PC-3 (cell line): ENCODE data around the gene RASSF4. TPM values are rescaled to one million over a fixed set of nuclear protein-coding genes. Genes with fewer than 3 reads are reported as not detected.

Source experiments
- ATAC-seq: fragments of 200-7000 bp; cut with Tn5 transposase; 2 replicates; pipeline ENCODE4 v1.9.1; 2020; ENCODE audit warnings: mild to moderate bottlenecking, moderate library complexity
- BruUV-seq: library from RNA; stranded (reverse); fragments of 400-500 nt; replicated peaks from 2 replicates; lab custom pipeline; 2021; lab: Mats Ljungman, UMichigan
- CTCF ChIA-PET: fragments of 300-600 bp; sonication (Branson Sonifier 250); formaldehyde crosslinking; loops from one replicate; lab custom pipeline; 2022; ENCODE audit warnings: antibody characterized with exemption; lab: Charles Lee
- POLR2A ChIA-PET: fragments of 300-600 bp; sonication (Branson Sonifier 250); formaldehyde crosslinking; loops from one replicate; lab custom pipeline; 2022; ENCODE audit warnings: antibody characterized with exemption; ENCODE audit not compliant: unreplicated experiment; lab: Charles Lee
- DNase-seq: peaks from one replicate; pipeline ENCODE4 v3.0.0-alpha.2; 2015
- H2AFZ ChIP-seq: fragments of 300-600 bp; sonication (generic); 2 replicates; pipeline ENCODE4 v1.6.0; 2016; ENCODE audit warnings: antibody characterized with exemption, low read length
- H3F3A ChIP-seq: fragments of 300-600 bp; sonication (generic); one replicate; pipeline ENCODE4 v1.6.0; 2017; ENCODE audit warnings: antibody characterized with exemption, low read length, control low read depth, mild to moderate bottlenecking; ENCODE audit not compliant: unreplicated experiment
- H3K27ac ChIP-seq: fragments of 300-600 bp; sonication (generic); 2 replicates; pipeline ENCODE4 v1.5.1; 2016; ENCODE audit warnings: mild to moderate bottlenecking, low read length
- H3K27me3 ChIP-seq: fragments of 300-600 bp; sonication (generic); 2 replicates; pipeline ENCODE4 v1.6.1; 2016; ENCODE audit warnings: low read length, mixed read lengths
- H3K36me3 ChIP-seq: fragments of 300-600 bp; sonication (generic); 2 replicates; pipeline ENCODE4 v1.6.1; 2016; ENCODE audit warnings: low read depth, mixed run types, low read length, mixed read lengths
- H3K4me1 ChIP-seq: fragments of 300-600 bp; sonication (generic); 2 replicates; pipeline ENCODE4 v1.5.1; 2016; ENCODE audit warnings: low read length; ENCODE audit not compliant: insufficient read depth
- H3K4me2 ChIP-seq: fragments of 300-600 bp; sonication (generic); 2 replicates; pipeline ENCODE4 v1.6.0; 2016; ENCODE audit warnings: low read length
- H3K4me3 ChIP-seq: fragments of 300-600 bp; sonication (generic); 2 replicates; pipeline ENCODE4 v1.5.1; 2016; ENCODE audit warnings: mild to moderate bottlenecking, low read length, mixed read lengths
- H3K79me2 ChIP-seq: fragments of 300-600 bp; sonication (generic); 2 replicates; pipeline ENCODE4 v1.6.1; 2017; ENCODE audit warnings: low read length, mixed read lengths
- H3K9ac ChIP-seq: fragments of 300-600 bp; sonication (generic); 2 replicates; pipeline ENCODE4 v1.6.0; 2016; ENCODE audit warnings: mild to moderate bottlenecking, low read length
- H3K9me2 ChIP-seq: fragments of 300-600 bp; sonication (generic); replicated peaks from 2 replicates; pipeline ENCODE4 v1.6.1; 2016; ENCODE audit warnings: mixed run types, low read length, mixed read lengths
- H3K9me3 ChIP-seq: fragments of 300-600 bp; sonication (generic); 2 replicates; pipeline ENCODE4 v1.6.1; 2016; ENCODE audit warnings: low read length, mixed read lengths
- H4K20me1 ChIP-seq: fragments of 300-600 bp; sonication (generic); 2 replicates; pipeline ENCODE4 v1.6.1; 2016; ENCODE audit warnings: low read length, mixed read lengths
- CTCF ChIP-seq: fragments of 300-600 bp; sonication (generic); conservative IDR thresholded peaks from 2 replicates; pipeline ENCODE4 v1.5.1; 2017; ENCODE audit warnings: antibody characterized with exemption, low read depth, mild to moderate bottlenecking, low read length
- EZH2 ChIP-seq: fragments of 300-600 bp; sonication (generic); IDR thresholded peaks from one replicate; pipeline ENCODE4 v1.6.1; 2017; ENCODE audit warnings: antibody characterized with exemption, mild to moderate bottlenecking, low read length; ENCODE audit not compliant: unreplicated experiment
- EZH2phosphoT487 ChIP-seq: fragments of 300-600 bp; sonication (generic); IDR thresholded peaks from 2 replicates; pipeline ENCODE4 v1.6.1; 2018; ENCODE audit warnings: mild to moderate bottlenecking, antibody characterized with exemption, low read length, borderline replicate concordance
- intact Hi-C: fragments of 100-400 bp; cut with micrococcal nuclease; formaldehyde crosslinking; loops from 2 replicates; pipeline ENCODE4 v1.9.0; 2023
- total RNA-seq: library from RNA; depleted of rRNA; stranded (reverse); fragments of >200 nt; gene quantifications from 2 replicates; pipeline ENCODE4 v1.2.3, GENCODE V29; 2014

RASSF4 gene
- total RNA-seq, 1 experiment from 2014 or later = 8.7 TPM

DNA sequence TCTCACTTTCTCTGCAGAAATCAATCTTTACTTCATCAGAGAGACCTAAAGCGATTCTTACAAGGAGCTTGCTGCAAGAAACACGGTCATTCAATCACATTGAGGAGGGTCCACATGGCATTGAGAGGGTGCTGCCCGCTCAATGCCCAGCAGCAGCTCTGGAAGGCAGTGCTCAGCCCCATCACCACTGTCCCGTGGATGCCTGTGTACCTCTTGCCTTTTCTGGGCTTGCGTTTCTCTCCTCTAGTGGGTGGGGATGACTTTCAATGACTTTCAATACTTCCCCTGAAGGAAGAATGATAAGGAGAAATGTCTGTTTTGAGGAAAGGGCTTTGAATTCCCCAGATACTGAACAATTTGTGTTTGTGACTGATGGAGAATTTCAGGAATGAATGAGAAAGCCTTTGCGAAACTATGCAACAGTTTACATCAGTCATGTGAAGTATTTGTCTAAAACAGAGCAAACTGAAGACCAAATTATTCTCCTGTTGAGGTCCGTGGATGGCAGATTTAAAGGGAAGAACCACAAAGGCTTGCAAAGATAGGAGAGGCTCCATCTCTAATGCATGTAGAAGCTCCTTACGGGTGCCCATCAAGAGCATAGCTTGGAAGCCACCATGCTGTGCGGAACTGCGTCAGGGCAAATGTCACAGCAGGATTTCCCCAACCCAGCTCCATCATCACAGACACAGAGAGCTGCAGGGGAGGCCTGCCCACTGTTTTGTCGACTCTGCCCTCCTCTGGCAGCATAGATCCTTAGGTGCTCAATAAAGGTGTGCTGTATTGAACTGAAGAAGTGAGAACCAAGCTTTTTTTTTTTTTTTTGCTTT is 34.5 kb downstream of the RASSF4 start:
- Histone ChIP-seq H3K27me3 (no peaks in the 10 kb centered on the region), H3K79me2 (no peaks in the 10 kb centered on the region), H3K27ac (no peak overlapping the region), H3K4me3 (no peak overlapping the region), H3K4me2 (no peak overlapping the region), H3K4me1 (no peaks in the 10 kb centered on the region), H3K9me2 (no peaks in the 10 kb centered on the region), H4K20me1 (no peaks in the 10 kb centered on the region), H3K36me3 (no peaks in the 10 kb centered on the region), H3K9ac (no peak overlapping the region), H3K9me3 (no peaks in the 10 kb centered on the region), H2AFZ (no peak overlapping the region), H3F3A (no peaks in the 10 kb centered on the region)
- POLR2A ChIA-PET = interaction anchor here (0.6 kb wide), 1 partner anchor 13 kb away, joined by 8 read pairs; no protein-coding TSS in a partner anchor
- no peak for TF ChIP-seq EZH2
- no peak for TF ChIP-seq CTCF
- TF ChIP-seq EZH2phosphoT487 = no peak
- intact Hi-C loops = no loop called here
- CTCF ChIA-PET = no interaction called here
- no TSS peak for BruUV-seq
- no peak for ATAC-seq
- DNase-seq = no peak

DNA sequence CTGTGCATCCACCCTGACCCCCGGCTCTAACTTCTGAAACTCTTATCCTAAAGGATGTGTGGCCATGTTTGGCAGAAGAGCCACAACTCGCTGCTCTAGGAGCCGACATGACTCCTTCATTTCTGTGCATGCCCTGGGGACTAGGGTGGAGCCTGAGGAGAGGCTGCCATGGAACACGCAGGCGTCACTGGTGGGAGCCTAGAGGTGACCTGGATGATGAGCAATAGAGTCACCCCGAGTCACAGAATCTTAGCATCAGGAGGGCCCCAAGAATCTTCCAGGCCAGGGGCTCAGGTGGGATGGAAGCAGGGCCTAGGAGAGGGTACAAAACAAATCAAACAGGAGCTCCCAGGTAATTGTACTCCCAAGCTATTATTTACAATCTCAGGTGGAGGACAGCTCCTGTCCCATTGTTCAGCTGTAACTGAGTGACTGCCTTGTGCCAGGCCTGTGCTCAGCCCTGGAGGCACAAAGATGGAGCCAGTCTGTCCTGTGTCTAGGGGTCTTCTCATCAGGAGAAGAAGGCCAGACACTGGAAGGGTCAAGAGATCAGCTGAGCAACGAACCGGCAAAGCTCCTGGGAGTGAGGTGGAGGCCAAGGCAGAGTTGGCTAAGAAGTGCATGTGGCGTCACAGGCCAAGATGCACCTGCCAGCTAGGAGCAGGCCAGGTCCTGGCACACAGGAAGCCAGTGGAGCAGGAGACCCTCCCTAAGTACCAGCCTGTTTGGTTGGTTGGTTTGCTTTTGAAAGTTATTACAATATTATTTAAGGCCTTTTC is 35.3 kb downstream of the RASSF4 start:
- H3K9me3 ChIP-seq = no peaks in the 10 kb centered on the region
- H3K27me3 ChIP-seq = no peaks in the 10 kb centered on the region
- no peaks in the 10 kb centered on the region for H3K9me2 ChIP-seq
- DNase-seq (no peak), ATAC-seq (no peak)
- intact Hi-C loops = no loop called here
- ChIA-PET POLR2A (interaction anchor here (0.6 kb wide), 1 partner anchor 14 kb away, joined by 8 read pairs; no protein-coding TSS in a partner anchor), CTCF (no interaction called here)
- no peak overlapping the region for H3K9ac ChIP-seq
- BruUV-seq = no TSS peak
- no peak overlapping the region for H3K4me3 ChIP-seq
- H3K4me2 ChIP-seq = no peak overlapping the region
- H3K4me1 ChIP-seq = no peaks in the 10 kb centered on the region
- TF ChIP-seq EZH2phosphoT487 (no peak), CTCF (no peak), EZH2 (no peak)
- H3K36me3 ChIP-seq = no peaks in the 10 kb centered on the region
- no peaks in the 10 kb centered on the region for H3K79me2 ChIP-seq
- no peaks in the 10 kb centered on the region for H4K20me1 ChIP-seq
- no peak overlapping the region for H3K27ac ChIP-seq
- no peaks in the 10 kb centered on the region for H3F3A ChIP-seq
- H2AFZ ChIP-seq = no peak overlapping the region
